Peyer's patch (tissue), 4 donors: Measurements from ENCODE around the gene PALMD. TPM values are rescaled to one million over a fixed set of nuclear protein-coding genes. Genes with fewer than 3 reads are reported as not detected.

Experiments
- DNase-seq, 3 donors: peaks; one replicate each; pipeline ENCODE4 v3.0.0-alpha.2; 2017 to 2019
- H3K27ac ChIP-seq, 4 donors: fragments of 200-600 bp; sonication (generic); one replicate each; pipeline ENCODE4 v1.5.1; 2016 to 2019
- H3K27me3 ChIP-seq, 2 donors: fragments of 200-600 bp; sonication (generic); one replicate each; pipeline ENCODE4 v1.5.1; 2019
- H3K36me3 ChIP-seq, 3 donors: fragments of 200-600 bp; sonication (generic); one replicate each; pipeline ENCODE4 v1.5.1; 2016 to 2019
- H3K4me1 ChIP-seq, 4 donors: fragments of 200-600 bp; sonication (generic); one replicate each; pipeline ENCODE4 v1.5.1; 2016 to 2019
- H3K4me3 ChIP-seq, 4 donors: fragments of 200-600 bp; sonication (generic); 1 replicate in 3 of 4; 2 replicates in 1 of 4; pipeline ENCODE4 v1.5.1; 2016 to 2019; ENCODE audit warnings: mild to moderate bottlenecking in 1 of 4
- H3K9me3 ChIP-seq, 4 donors: fragments of 200-600 bp; sonication (generic); one replicate each; pipeline ENCODE4 v1.5.1; 2016 to 2019; ENCODE audit warnings: mild to moderate bottlenecking in 1 of 4
- CTCF ChIP-seq, 6 experiments: fragments of 450-650 bp in 4 of 6; fragments of 200-600 bp in 2 of 6; sonication (generic) in 1 of 6; IDR thresholded peaks; one replicate each; pipeline ENCODE4 v1.5.1; 2017 to 2019; ENCODE audit warnings: antibody characterized with exemption in 6 of 6, mild to moderate bottlenecking in 3 of 6, moderate library complexity in 1 of 6
- POLR2A ChIP-seq, 2 donors: fragments of 450-650 bp; IDR thresholded peaks; one replicate each; pipeline ENCODE4 v1.5.1; 2017; ENCODE audit warnings: antibody characterized with exemption in 2 of 2, mild to moderate bottlenecking in 2 of 2, moderate library complexity in 2 of 2
- total RNA-seq, 4 donors: library from RNA; depleted of rRNA; stranded (reverse); fragments of >200 nt; gene quantifications; one replicate each; pipeline ENCODE4 v1.1.0, GENCODE V29; 2016

Gene PALMD
- total RNA-seq, 4 donors from 2014 or later = 4.0 to 13.2 (median 5.9) TPM

GRCh38 chr1:99675292-99675691 lies 29.4 kb downstream of the PALMD start:
- H3K27ac ChIP-seq = no peak overlapping the region
- no peaks in the 10 kb centered on the region for H3K9me3 ChIP-seq
- H3K4me1 ChIP-seq = no peaks in the 10 kb centered on the region
- TF ChIP-seq POLR2A (IDR thresholded peaks at IDR 0.05) (no peak), CTCF (IDR thresholded peaks at IDR 0.05) (no peak)
- no peak overlapping the region for H3K4me3 ChIP-seq
- no peaks in the 10 kb centered on the region for H3K27me3 ChIP-seq
- no peak for DNase-seq
- no peaks in the 10 kb centered on the region for H3K36me3 ChIP-seq

DNA sequence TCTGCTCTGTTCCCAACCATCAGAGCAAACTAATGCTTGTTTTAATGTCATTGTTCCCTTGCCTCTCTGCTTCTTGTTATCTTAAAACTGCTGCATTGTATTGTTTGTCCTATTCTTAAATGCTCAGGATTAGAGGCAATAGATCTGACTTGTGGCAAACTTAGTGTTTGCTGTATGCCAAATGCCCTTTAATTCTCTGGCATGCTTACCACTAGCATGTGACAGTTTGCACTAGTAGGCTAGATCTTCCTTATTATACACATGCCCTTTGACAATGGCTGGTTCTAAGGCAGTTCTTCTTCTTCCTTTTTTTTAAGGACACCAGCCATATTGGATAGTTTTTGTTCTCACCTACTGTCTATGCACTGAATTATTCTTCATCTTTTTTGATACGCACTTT lies 30.1 kb downstream of the PALMD start:
- no peak overlapping the region for H3K4me3 ChIP-seq
- TF ChIP-seq CTCF (IDR thresholded peaks at IDR 0.05) (no peak), POLR2A (IDR thresholded peaks at IDR 0.05) (no peak)
- no peaks in the 10 kb centered on the region for H3K27me3 ChIP-seq
- no peak overlapping the region for H3K27ac ChIP-seq
- no peak for DNase-seq
- no peaks in the 10 kb centered on the region for H3K9me3 ChIP-seq
- no peaks in the 10 kb centered on the region for H3K36me3 ChIP-seq
- H3K4me1 ChIP-seq = no peaks in the 10 kb centered on the region

DNA sequence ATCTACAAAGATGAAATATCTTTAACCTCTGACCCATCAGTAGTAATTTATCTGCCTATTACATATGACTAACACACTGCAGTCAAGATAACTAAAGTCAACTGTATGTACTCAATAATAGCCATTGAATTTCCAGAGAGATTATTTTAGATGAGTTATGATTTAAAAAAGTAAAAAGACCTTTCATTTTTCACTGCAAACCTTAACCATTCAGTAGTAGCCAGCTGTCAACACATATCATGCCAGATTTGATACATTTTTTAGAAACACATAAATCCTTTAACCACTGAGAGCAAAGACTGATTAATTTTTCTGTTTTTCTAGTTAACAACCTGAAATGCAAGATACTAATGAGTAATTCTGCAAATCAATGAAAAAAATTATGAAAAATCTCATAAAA lies 31.0 kb downstream of the PALMD start:
- DNase-seq = no peak
- TF ChIP-seq CTCF (IDR thresholded peaks at IDR 0.05) (no peak), POLR2A (IDR thresholded peaks at IDR 0.05) (no peak)
- Histone ChIP-seq H3K4me3 (no peak overlapping the region), H3K27ac (no peak overlapping the region), H3K4me1 (no peaks in the 10 kb centered on the region), H3K27me3 (no peaks in the 10 kb centered on the region), H3K36me3 (no peaks in the 10 kb centered on the region), H3K9me3 (no peaks in the 10 kb centered on the region)

GRCh38 chr1:99677416-99677815 lies 31.5 kb downstream of the PALMD start:
- H3K27ac ChIP-seq = no peak overlapping the region
- DNase-seq = no peak
- H3K4me3 ChIP-seq = no peak overlapping the region
- TF ChIP-seq POLR2A (IDR thresholded peaks at IDR 0.05) (no peak), CTCF (IDR thresholded peaks at IDR 0.05) (no peak)
- no peaks in the 10 kb centered on the region for H3K4me1 ChIP-seq
- no peaks in the 10 kb centered on the region for H3K9me3 ChIP-seq
- no peaks in the 10 kb centered on the region for H3K36me3 ChIP-seq
- no peaks in the 10 kb centered on the region for H3K27me3 ChIP-seq

DNA sequence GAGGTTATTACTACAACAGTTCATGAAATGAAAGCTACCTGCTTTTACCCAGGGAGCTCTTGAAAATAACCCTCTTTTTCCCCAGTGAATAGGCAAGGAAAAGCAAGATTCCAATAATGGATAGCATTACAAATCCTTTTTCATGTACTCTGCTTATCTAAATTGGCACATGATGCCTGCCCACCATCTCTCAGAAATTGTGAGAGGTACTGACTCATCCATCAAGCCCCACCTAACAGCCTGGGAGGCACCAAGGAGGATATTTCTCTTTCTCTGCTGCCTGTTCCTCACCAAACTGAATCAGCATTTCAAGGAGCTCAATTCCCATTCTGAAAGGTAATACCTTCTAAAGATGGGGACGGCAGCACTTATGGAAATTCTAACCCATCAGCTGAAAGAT lies 34.4 kb downstream of the PALMD start:
- TF ChIP-seq CTCF (IDR thresholded peaks at IDR 0.05) (no peak), POLR2A (IDR thresholded peaks at IDR 0.05) (no peak)

DNA sequence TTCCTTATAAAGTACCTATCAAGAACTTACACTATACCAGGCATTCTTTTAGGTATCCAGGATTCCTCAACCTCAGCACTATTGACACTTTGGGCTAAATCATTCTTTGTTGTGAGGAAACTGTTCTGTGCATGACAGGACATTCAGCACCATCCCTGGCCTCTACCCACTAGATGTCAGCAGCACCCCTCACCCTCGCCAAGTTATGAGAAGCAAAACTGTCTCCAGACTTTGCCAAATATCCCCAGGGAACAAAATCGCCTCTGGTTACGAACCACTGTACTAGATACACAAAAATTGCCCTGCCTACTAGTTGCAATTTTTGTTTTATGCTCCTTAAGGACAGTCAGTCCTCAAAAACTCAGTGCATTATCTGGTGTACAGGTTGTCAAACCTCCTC lies 35.7 kb downstream of the PALMD start:
- H3K27me3 ChIP-seq = no peaks in the 10 kb centered on the region
- no peak for TF ChIP-seq POLR2A (IDR thresholded peaks at IDR 0.05)
- TF ChIP-seq CTCF (IDR thresholded peaks at IDR 0.05) = no peak
- no peak overlapping the region for H3K4me3 ChIP-seq
- H3K4me1 ChIP-seq = no peaks in the 10 kb centered on the region
- no peaks in the 10 kb centered on the region for H3K36me3 ChIP-seq
- no peaks in the 10 kb centered on the region for H3K9me3 ChIP-seq
- H3K27ac ChIP-seq = no peak overlapping the region
- no peak for DNase-seq

More for the DNA sequence above, 34.4 kb downstream of the PALMD start:
- Histone ChIP-seq H3K36me3 (no peaks in the 10 kb centered on the region), H3K4me1 (no peaks in the 10 kb centered on the region), H3K27me3 (no peaks in the 10 kb centered on the region), H3K27ac (no peak overlapping the region), H3K9me3 (no peaks in the 10 kb centered on the region), H3K4me3 (no peak overlapping the region)
- no peak for DNase-seq
